GM12864 (cell line): ENCODE measurements around the gene VAV3.

Experiments used
- DNase-seq: peaks from one replicate; pipeline ENCODE4 v3.0.0-alpha.2; 2011; ENCODE audit warnings: low read depth
- H3K4me3 ChIP-seq: 2 replicates; pipeline ENCODE4 v1.5.1; 2011; ENCODE audit warnings: mild to moderate bottlenecking, low read depth, low read length, control low read depth
- TF ChIP-seq, protein P1 (sequence below): IDR thresholded peaks from 2 replicates; pipeline ENCODE4 v1.5.1; 2011; ENCODE audit warnings: low read depth, mild to moderate bottlenecking, moderate library complexity, low read length, control low read depth, inconsistent platforms; ENCODE audit errors: missing control alignments

VAV3 gene

GRCh38 chr1:107766533-107766932 lies 198.4 kb downstream of the VAV3 start:
- TF ChIP-seq, protein P1, sequence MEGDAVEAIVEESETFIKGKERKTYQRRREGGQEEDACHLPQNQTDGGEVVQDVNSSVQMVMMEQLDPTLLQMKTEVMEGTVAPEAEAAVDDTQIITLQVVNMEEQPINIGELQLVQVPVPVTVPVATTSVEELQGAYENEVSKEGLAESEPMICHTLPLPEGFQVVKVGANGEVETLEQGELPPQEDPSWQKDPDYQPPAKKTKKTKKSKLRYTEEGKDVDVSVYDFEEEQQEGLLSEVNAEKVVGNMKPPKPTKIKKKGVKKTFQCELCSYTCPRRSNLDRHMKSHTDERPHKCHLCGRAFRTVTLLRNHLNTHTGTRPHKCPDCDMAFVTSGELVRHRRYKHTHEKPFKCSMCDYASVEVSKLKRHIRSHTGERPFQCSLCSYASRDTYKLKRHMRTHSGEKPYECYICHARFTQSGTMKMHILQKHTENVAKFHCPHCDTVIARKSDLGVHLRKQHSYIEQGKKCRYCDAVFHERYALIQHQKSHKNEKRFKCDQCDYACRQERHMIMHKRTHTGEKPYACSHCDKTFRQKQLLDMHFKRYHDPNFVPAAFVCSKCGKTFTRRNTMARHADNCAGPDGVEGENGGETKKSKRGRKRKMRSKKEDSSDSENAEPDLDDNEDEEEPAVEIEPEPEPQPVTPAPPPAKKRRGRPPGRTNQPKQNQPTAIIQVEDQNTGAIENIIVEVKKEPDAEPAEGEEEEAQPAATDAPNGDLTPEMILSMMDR: no peak
- H3K4me3 ChIP-seq: no peak overlapping the region
- DNase-seq: no peak

- no peak for DNase-seq
- TF ChIP-seq, protein P1: no peak
- H3K4me3 ChIP-seq: no peak overlapping the region
Measured at GRCh38 chr1:107762751-107763390, 202.1 kb downstream of the VAV3 start.

GRCh38 chr1:107760065-107760464 lies 204.9 kb downstream of the VAV3 start:
- DNase-seq: no peak
- TF ChIP-seq, protein P1: no peak
- H3K4me3 ChIP-seq: no peak overlapping the region

GRCh38 chr1:107750364-107750959 lies 214.5 kb downstream of the VAV3 start:
- DNase-seq: peak; percentile 18
- H3K4me3 ChIP-seq: no peak overlapping the region
- TF ChIP-seq, protein P1: peak; percentile 67

DNA sequence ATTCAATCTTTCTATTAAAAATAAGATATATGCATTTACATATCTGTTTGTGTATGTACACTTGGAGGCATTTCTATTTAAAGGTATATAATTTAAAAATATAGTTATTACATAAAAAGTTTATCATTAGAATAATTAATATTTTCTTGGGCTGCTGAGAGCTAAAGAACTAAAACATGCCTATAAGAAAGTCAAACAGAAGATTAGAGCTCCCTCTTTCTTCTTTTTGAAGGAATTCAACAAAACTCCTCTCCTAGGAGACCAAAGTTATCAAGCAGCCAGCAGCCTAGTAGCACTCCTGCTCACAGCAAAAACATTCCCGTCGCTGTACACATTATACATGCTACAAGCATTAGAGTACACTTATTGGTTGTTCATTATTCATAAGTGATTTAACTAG lies 216.4 kb downstream of the VAV3 start:
- no peak overlapping the region for H3K4me3 ChIP-seq
- no peak for DNase-seq
- TF ChIP-seq, protein P1: no peak

DNA sequence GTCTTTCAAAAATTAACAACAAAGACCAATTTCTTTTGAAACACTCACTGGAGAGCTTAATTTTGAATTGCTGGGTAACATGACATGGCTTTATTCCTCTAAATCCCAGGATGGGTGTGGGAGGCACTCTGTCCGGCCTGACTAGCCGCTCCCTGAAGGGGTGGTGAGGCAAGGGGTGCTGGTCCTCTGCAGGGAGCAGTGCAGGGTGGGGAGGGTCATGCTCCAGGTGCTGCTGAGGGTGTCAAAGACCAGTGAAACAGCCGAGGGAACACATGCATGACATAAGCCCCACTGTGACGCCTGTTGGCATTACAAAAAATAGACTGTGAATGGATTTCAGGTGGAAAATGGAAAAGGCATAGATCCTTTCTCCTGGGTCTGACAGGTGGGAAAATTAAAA lies 223.7 kb downstream of the VAV3 start:
- H3K4me3 ChIP-seq: no peak overlapping the region
- TF ChIP-seq, protein P1: no peak
- no peak for DNase-seq

- DNase-seq: no peak
- TF ChIP-seq, protein P1: no peak
- no peak overlapping the region for H3K4me3 ChIP-seq
Measured at GRCh38 chr1:107740579-107740978, 224.4 kb downstream of the VAV3 start.
